Raji (cell line): ENCODE results near the gene ATP6V0D1.

Experiments
- POLR2A ChIP-seq: IDR thresholded peaks from 2 replicates; pipeline ENCODE4 v1.6.1; 2011; ENCODE audit warnings: low read depth, low read length, control low read depth; ENCODE audit not compliant: insufficient read depth

Gene ATP6V0D1

GRCh38 chr16:67458121-67458641 is 22.8 kb downstream of the ATP6V0D1 start:
- TF ChIP-seq POLR2A = no peak

GRCh38 chr16:67457611-67458010 is 23.3 kb downstream of the ATP6V0D1 start:
- TF ChIP-seq POLR2A = no peak

- no peak for TF ChIP-seq POLR2A
Measured at GRCh38 chr16:67456391-67457081, 24.4 kb downstream of the ATP6V0D1 start.

DNA sequence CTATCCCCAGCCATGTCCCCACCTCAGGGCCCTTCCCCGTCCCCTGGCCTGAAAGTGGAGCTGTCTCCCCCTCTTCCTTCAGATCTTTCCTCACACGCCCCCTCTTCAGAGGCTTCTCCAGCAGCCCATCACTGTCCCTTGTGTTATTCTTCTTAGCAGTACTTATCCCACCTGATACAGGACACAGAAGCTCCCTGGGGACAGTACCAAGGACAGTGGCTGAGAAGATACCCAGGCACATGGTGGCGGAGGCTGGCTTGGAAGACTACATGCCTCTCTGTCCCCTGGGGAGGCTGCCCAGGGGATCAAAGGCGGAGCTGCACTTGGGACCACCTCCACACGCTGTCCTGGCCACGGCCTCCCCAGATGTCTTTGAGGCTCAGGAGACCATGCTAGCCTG is 26.1 kb downstream of the ATP6V0D1 start:
- TF ChIP-seq POLR2A = no peak

DNA sequence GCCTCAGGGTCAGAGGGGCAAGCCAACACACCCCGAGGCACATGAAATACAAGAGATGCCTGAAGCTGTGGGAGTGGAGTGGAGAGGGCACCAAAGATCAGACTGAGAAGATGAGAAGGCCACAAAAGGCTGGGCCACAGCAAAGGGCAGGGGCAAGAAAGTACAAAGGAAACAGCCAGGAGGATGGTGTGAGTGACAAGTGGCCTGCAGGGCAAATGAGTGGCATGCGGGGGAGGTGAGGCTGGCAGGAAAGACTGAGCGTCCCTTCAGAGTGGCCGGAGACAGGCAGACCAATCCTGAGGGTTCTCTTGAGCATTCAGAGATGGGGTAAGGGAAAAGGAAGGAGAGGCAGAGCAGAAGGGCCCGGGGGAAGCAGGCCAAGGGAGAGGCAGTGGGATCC is 26.9 kb downstream of the ATP6V0D1 start:
- TF ChIP-seq POLR2A = no peak

- TF ChIP-seq POLR2A = no peak
Measured at GRCh38 chr16:67451704-67452435, 29.1 kb downstream of the ATP6V0D1 start.

- no peak for TF ChIP-seq POLR2A
Measured at GRCh38 chr16:67451061-67451703, 29.8 kb downstream of the ATP6V0D1 start.

- TF ChIP-seq POLR2A = no peak
Measured at GRCh38 chr16:67449739-67450138, 31.2 kb downstream of the ATP6V0D1 start.

DNA sequence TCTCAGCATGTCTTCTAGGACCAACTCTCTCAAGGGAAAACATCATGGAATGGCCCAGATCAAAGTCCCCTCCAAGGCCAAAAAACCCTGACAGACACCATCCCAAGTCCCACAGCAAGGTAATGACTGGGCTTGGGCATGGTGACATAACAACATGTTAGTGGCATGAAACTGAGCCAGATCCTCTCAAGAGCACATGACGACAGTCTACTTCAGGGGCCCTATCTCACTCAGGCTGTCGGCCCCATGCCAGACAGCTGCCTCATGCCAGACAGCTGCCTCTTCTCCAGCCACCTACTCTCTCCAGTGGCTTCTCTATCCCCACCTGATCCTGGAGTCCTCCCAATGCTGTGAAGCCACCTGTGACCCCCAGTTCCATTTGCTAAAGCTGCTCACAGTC is 31.6 kb downstream of the ATP6V0D1 start:
- no peak for TF ChIP-seq POLR2A

DNA sequence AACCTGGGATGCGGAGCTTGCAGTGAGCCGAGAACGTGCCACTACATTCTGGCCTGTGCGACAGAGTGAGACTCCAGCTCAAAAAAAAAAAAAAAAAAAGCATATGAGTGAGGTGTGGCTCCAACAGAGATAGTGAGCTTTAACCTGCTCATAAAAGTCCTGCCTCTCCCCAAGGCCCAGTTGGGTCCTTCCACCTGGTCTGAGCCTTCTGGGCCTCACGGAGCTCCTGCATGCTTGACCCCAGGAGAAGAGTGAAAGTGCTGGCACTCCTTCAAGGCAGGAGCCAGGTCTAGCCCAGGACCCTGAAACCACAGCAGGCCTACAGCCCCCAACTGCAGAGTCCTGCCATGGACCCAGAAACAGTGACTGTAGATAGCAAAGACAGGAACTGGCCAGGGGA is 32.4 kb downstream of the ATP6V0D1 start:
- TF ChIP-seq POLR2A = no peak

- TF ChIP-seq POLR2A = no peak
Measured at GRCh38 chr16:67447508-67448076, 33.4 kb downstream of the ATP6V0D1 start.

DNA sequence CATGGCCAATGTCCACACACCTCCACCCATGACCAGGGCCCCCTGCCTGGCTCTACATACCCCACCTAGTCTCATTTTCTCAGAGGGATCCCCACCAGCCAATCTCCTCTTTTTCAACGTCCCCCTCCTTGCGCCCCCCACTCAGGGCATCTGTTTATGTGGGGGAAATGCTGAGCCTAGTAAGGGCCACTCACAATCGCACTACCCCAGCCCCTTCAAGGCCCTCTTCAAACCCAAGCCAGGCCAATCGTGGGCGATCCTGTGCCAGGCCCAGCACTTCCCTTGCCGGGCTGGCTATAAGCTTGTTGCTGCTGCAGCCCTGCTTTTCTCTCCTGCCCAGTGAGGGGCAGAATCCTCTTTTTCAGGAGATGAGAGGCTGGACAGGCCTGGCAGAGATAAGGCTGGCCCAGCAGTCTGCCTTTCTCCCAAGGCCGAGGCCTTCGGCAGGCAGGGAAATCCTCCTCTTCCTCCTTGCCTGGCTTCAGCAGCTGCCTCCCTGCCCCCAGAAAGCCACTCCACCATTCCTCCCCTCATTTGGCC is 33.9 kb downstream of the ATP6V0D1 start:
- TF ChIP-seq POLR2A = no peak

GRCh38 chr16:67445913-67446907 is 34.7 kb downstream of the ATP6V0D1 start:
- no peak for TF ChIP-seq POLR2A

DNA sequence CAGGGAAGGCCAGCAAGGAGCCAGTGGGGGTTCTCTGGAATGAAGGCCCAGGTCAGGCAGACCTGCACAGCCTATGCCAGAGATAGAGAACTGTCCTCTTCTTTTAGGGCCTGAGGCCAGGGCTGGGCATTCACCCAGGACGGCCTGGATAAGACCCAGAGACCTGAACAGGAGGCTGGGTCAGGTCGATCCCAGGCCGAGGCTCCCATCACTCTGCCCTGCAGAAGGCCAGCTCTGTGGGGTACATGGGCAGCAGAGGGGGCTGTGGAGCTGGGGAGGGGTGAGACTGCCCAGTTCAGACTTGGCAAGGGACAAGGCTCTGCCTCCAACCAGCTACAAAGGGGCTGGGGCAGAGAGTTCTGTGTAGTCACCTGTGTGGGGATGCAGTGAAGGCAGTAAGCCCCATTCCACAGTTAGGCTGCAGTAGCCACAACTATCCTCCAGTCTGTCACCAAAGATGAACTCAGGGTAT is 35.5 kb downstream of the ATP6V0D1 start:
- no peak for TF ChIP-seq POLR2A
